Lower leg skin (tissue), 3 donors: ENCODE measurements around the gene SH3YL1.

Experiments
- CTCF ChIP-seq, 3 donors: fragments of 450-650 bp; IDR thresholded peaks; one replicate each; pipeline ENCODE4 v1.5.1; 2016; ENCODE audit warnings: antibody characterized with exemption in 3 of 3, mild to moderate bottlenecking in 3 of 3, moderate library complexity in 2 of 3
- POLR2A ChIP-seq, 2 donors: fragments of 450-650 bp; IDR thresholded peaks; one replicate each; pipeline ENCODE4 v1.6.1; 2016 to 2017; ENCODE audit warnings: antibody characterized with exemption in 2 of 2, mild to moderate bottlenecking in 1 of 2, moderate library complexity in 1 of 2

GRCh38 chr2:296354-296753 is 32.5 kb upstream of the SH3YL1 start:
- TF ChIP-seq CTCF (IDR thresholded peaks at IDR 0.05), result no peak
- TF ChIP-seq POLR2A (IDR thresholded peaks at IDR 0.05), result no peak
